Keratinocyte (primary cell): Measurements from ENCODE around the gene HOXC12.

ENCODE experiments used
- EZH2 ChIP-seq: IDR thresholded peaks from one replicate; pipeline ENCODE4 v1.6.1; 2012; ENCODE audit warnings: inconsistent platforms, mild to moderate bottlenecking, low read length, moderate library complexity
- TF ChIP-seq, protein P1 (sequence below), 3 experiments: IDR thresholded peaks in 1 of 3; conservative IDR thresholded peaks in 1 of 3; optimal IDR thresholded peaks in 1 of 3; 2 replicates in 2 of 3; 3 replicates in 1 of 3; pipeline versions ENCODE3 to v1.5.1; 2011; ENCODE audit warnings: low read length in 3 of 3, mild to moderate bottlenecking in 3 of 3, moderate library complexity in 2 of 3, control low read depth in 1 of 3, inconsistent platforms in 1 of 3; ENCODE audit not compliant: insufficient read depth in 2 of 3; ENCODE audit errors: extremely low read depth in 1 of 3

DNA sequence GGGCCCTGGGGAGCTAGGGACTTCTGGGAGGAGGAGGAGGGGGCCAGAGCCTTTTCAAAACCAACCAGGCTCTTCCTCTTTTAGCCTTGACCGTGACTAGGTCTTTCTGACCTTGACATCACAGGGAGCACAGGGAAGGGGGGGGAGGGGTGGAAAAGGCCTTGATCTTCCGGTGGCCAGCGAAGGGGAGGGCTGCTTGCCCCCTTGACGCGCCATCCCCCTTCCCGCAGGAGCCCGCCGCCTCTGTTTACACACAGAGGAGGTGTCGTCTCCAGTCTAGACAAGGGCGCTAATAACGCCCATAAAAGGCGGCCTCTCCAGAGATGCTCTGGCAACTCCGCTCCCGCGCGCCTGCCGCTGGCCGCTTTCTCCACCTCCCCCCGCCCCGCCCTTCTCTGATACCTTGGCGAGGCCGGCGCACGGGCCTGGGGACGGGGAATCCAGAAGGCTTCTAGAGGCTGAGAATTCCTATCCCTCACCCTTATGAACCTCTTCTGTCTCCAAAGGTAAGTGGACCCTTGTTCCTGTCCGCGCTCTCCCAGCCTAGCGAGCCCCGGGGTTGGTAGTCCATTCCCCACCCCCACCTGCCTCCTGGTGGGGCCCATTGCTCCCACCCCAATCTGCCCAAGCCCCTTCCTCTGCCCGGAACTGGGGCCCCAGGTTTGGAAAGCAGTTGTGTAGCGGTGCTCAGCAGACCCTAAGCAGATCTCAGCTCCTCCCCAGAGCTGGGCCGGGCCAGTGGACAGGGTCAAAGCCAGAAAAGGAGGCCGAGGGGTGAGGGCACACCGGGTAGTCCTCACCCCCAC is 4.9 kb upstream of the HOXC12 start:
- TF ChIP-seq, protein P1, sequence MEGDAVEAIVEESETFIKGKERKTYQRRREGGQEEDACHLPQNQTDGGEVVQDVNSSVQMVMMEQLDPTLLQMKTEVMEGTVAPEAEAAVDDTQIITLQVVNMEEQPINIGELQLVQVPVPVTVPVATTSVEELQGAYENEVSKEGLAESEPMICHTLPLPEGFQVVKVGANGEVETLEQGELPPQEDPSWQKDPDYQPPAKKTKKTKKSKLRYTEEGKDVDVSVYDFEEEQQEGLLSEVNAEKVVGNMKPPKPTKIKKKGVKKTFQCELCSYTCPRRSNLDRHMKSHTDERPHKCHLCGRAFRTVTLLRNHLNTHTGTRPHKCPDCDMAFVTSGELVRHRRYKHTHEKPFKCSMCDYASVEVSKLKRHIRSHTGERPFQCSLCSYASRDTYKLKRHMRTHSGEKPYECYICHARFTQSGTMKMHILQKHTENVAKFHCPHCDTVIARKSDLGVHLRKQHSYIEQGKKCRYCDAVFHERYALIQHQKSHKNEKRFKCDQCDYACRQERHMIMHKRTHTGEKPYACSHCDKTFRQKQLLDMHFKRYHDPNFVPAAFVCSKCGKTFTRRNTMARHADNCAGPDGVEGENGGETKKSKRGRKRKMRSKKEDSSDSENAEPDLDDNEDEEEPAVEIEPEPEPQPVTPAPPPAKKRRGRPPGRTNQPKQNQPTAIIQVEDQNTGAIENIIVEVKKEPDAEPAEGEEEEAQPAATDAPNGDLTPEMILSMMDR (optimal IDR thresholded peaks at IDR 0.05 in 1 of 3, IDR thresholded peaks at IDR 0.05 in 1 of 3, conservative IDR thresholded peaks at IDR 0.05 in 1 of 3; ENCODE audit: extremely low read depth in 1 of 3, insufficient read depth in 2 of 3, low read length in 3 of 3): no peak
- no peak for TF ChIP-seq EZH2
